Dedifferentiated amniotic fluid mesenchymal stem cell (primary cell): ENCODE measurements around the gene ZDHHC16.
"Not testable (repeated sequence)": the region's sequence is repeated elsewhere in the genome, so short reads cannot be mapped to it uniquely, and the experiment has no call there.

Experiments used
- DNase-seq: peaks from one replicate; pipeline ENCODE4 v3.0.0-alpha.2; 2016; ENCODE audit errors: extremely low spot score

The ZDHHC16 gene

GRCh38 chr10:97479410-97479809, 33.4 kb downstream of the ZDHHC16 start:
- not testable (repeated sequence) for DNase-seq

- no peak for DNase-seq
These were observed 34.0 kb downstream of the ZDHHC16 start for GRCh38 chr10:97479939-97480338.

GRCh38 chr10:97481071-97481470, 35.1 kb downstream of the ZDHHC16 start:
- no peak for DNase-seq

GRCh38 chr10:97482381-97482780, 36.4 kb downstream of the ZDHHC16 start:
- DNase-seq = no peak

GRCh38 chr10:97483506-97483905, 37.5 kb downstream of the ZDHHC16 start:
- no peak for DNase-seq

GRCh38 chr10:97483921-97484320, 37.9 kb downstream of the ZDHHC16 start:
- no peak for DNase-seq

- DNase-seq = no peak
These were observed 39.8 kb downstream of the ZDHHC16 start for GRCh38 chr10:97485647-97486281.

- DNase-seq = no peak
These were observed 44.6 kb downstream of the ZDHHC16 start for GRCh38 chr10:97490592-97490991.

- DNase-seq = no peak
These were observed 48.2 kb downstream of the ZDHHC16 start for GRCh38 chr10:97494151-97494550.

- DNase-seq = no peak
These were observed 49.0 kb downstream of the ZDHHC16 start for GRCh38 chr10:97494863-97495506.

GRCh38 chr10:97497572-97498075, 51.6 kb downstream of the ZDHHC16 start:
- DNase-seq = peak; percentile 74

GRCh38 chr10:97498076-97498840, 52.3 kb downstream of the ZDHHC16 start, which contains the start of gene MMS19:
Gene MMS19, minus strand, starts transcription at chr10:97498422. Its CDS starts 38 bp downstream, at chr10:97498384.
- DNase-seq = peak; percentile 98

GRCh38 chr10:97498841-97499560, 53.0 kb downstream of the ZDHHC16 start, which contains the start of gene UBTD1:
Gene UBTD1, plus strand, starts transcription at chr10:97498924. Its CDS starts 280 bp downstream, at chr10:97499204.
- peak; percentile 46 for DNase-seq

- peak; percentile 31 for DNase-seq
These were observed 53.8 kb downstream of the ZDHHC16 start for GRCh38 chr10:97499561-97500296.

- no peak for DNase-seq
These were observed 54.3 kb downstream of the ZDHHC16 start for GRCh38 chr10:97500297-97500575.

GRCh38 chr10:97502916-97503315, 56.9 kb downstream of the ZDHHC16 start:
- DNase-seq = no peak

- DNase-seq = no peak
These were observed 57.4 kb downstream of the ZDHHC16 start for GRCh38 chr10:97503406-97503805.

GRCh38 chr10:97505152-97505551, 59.2 kb downstream of the ZDHHC16 start:
- DNase-seq = no peak

GRCh38 chr10:97506199-97506991, 60.4 kb downstream of the ZDHHC16 start:
- no peak for DNase-seq
